Cardiac septum (tissue), 1 donor: Measurements from ENCODE around the gene P2RX5. TPM values are rescaled to one million over a fixed set of nuclear protein-coding genes. Genes with fewer than 3 reads are reported as not detected.
A peak's percentile ranks its signal among the peaks of the same experiment; 100 is the strongest.
"Not testable (repeated sequence)": the region's sequence is repeated elsewhere in the genome, so short reads cannot be mapped to it uniquely, and the experiment has no call there.

Experiments
- DNase-seq: peaks from one replicate; pipeline ENCODE4 v3.0.0-alpha.2; 2020; ENCODE audit warnings: low spot score
- intact Hi-C: fragments of 100-400 bp; cut with DNase I; formaldehyde crosslinking; loops from one replicate; pipeline ENCODE4 v1.14.0; 2022
- long read RNA-seq: library from polyadenylated mRNA; unstranded; transcript quantifications from one replicate; pipeline ENCODE4 v2.0.0, GENCODE V29; 2021
- total RNA-seq: library from RNA; stranded (reverse); fragmentation: NEBNext Ultra II Directional; extraction: Animal tissue kit (Norgen Biotek cat#: 25700); gene quantifications from one replicate; pipeline ENCODE4 v1.2.1, GENCODE V29; 2021
- donor health status: DM: no; HTN: no; CAD: no.

P2RX5 gene, protein sequence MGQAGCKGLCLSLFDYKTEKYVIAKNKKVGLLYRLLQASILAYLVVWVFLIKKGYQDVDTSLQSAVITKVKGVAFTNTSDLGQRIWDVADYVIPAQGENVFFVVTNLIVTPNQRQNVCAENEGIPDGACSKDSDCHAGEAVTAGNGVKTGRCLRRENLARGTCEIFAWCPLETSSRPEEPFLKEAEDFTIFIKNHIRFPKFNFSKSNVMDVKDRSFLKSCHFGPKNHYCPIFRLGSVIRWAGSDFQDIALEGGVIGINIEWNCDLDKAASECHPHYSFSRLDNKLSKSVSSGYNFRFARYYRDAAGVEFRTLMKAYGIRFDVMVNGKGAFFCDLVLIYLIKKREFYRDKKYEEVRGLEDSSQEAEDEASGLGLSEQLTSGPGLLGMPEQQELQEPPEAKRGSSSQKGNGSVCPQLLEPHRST
- total RNA-seq = 37.9 TPM
- long read RNA-seq, transcript P2RX5-203 (12 exons, 1,998 nt) = minor isoform, 13 of 57 reads
- long read RNA-seq, transcript P2RX5-202 (11 exons, 2,031 nt) = minor isoform, 6 of 57 reads
- long read RNA-seq, transcript P2RX5-201 (12 exons, 2,309 nt) = major isoform, 23 of 57 reads
- long read RNA-seq, partial matches to known transcripts = 6 of 57 reads
- long read RNA-seq, other reads (novel, unspliced or antisense) = 4 of 57 reads

DNA sequence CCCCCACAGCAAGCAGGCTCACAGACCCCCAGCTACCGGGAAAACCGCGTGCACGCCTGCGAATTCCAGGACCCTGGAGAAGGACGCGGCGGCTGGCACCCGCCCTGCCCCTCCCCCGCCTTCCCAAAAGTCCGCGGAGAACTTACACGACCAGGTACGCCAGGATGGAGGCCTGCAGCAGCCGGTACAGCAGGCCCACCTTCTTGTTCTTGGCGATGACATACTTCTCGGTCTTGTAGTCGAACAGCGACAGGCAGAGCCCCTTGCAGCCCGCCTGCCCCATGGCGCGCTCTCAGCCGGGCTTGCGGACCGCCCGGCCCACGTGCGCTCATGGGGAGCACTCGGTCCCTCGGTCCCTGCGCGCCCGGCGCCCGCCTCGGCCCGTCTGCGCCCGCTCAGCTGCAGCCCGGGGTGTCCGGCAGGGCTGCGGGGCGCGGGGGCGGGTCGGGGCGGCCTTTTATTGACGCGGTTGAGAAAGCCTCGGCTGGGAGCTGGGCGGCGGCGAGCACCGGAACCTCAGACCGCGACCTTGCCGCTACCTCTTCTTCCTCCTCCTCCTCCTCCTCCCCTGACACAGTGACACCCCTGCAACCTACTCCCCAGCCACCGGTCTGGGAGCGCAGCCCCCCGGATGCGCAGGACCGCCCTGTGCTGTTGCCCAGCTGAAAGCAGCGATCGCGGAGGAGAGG is at the start of gene P2RX5:
Gene P2RX5, minus strand, starts transcription at position 433 of the 689 bp plus-strand sequence. Its CDS starts 150 bp downstream, at position 283.
- no peak for DNase-seq
- intact Hi-C loops = no loop called here

DNA sequence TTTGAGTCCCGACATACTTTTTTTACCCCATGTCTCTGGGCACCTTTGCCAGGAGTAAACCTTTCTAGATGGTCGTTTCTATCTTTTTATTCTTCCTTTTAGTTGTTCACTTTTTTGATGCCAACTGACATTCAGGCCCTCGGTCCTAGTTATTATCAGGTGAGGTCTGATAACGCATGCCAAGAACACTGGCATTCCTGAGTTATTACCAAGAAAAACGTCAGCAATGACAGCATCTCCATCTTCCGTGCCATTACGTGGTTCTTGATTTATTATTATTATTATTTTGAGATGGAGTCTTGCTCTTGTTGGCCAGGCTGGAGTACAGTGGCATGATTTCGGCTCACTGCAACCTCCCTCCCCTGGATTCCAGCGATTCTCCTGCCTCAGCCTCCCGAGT is 49.1 kb upstream of the P2RX5 start:
- no peak for DNase-seq
- intact Hi-C loops = no loop called here

DNA sequence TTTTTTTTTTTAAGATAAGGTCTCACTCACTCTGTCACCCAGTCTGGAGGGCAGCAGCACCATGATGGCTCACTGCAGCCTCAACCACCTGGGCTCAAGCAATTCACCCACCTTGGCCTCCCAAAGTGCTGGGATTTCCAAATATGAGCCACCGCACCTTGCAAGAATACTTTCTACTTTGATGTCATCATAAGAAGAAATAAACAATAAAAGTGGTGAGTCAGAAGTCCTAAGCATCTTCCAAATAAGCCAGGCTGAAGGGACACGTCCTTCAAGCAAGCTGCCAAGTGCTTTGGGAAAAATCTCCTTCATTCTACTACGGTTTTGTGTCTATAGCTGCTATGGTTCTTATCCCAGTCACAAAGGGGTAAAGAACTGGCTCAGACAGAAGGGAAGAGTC is 48.1 kb upstream of the P2RX5 start:
- DNase-seq = no peak
- intact Hi-C loops = no loop called here

DNA sequence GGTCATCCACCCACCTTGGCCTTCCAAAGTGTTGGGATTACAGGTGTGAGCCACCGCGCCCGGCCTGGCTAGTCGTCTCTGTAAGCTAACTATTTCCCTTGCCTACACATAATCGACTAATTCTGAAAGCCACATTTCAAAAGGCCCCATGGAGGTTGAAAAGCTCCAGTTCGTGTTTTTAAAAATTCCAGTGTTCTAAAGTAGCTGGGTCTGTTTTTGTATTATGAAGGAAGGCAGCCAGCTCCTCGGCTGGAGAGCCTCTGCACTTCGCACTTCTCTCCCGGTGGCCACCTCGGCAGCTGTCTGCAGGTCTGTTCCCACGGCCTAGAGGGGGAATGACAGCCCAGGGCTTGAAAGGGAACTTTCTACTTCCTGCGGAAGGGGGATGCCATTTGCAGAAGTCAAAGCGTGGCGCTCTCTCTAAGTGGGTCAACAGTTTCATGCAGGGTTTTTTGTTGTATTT is 44.7 kb upstream of the P2RX5 start:
- intact Hi-C loops = no loop called here
- DNase-seq = no peak

DNA sequence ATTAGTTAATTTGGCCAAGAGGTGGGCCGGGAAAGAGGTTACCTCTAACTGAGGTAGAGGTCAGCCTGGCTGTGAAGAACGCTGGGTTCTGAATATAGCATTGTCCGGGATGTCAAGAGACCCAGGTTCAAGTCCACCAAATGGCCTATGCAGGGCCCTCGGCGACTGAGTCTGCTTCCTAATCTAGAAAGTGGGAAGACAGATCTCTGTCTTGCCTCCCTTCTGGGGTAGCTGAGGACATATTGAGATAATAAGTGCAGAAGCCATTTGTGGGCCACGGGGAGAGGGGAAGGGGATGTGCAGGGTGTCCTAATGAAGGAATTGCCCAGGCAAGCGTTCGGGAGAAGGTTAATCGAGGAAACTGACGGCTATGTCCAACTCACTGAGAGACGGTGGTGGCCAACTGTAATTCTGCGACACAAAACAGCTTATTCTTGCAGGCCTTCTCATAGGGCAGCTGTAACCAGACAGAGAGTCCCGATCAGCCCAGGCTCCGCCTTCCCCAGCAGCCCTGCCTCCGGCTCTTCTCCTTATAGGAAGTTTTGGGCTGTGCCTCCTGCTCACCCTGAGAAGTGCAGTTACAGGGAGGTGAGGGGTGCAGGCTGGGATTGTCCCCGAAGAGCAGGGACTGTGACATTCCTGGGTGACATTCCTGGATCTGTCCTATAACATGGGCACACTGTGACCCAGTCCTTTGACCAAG is 43.6 kb upstream of the P2RX5 start:
- intact Hi-C loops = loop anchor here (5.0 kb wide), 1 partner anchor 108 kb away; the partner anchor contains the start of gene NCBP3
- no peak for DNase-seq

DNA sequence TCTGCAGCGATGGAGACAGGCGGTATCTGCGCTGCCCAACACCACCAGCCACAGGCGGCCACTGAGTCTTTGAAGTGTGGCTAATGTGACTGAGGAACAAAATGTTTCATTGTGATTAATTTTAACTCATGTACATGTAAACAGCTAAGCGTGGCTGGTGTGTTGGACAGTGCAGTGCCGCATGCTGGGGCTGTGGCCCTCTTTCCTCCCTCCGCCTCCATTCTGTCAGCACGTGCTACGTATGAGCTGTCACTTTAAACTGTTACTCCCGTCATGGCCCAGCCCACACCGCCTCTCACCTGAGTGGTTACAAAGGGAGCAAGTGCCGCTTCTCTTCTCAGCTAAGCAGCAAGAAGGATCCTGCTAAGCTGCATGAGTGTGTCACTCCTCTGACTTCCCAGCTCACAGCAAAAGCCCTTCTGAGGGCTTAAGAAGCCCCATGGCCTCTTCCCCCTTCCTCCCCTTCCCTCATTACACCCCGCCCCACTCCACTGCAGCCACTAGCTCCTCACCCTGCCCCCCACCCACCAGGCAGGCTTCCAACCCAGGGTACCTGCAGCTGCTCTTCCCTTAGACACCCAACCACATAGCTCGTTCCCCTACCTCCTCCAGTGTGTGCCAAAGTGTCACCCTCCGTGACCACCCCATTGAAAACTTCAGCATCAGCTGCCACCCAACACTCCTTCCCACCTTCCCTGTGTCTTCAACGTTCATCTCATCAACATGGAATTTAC is 42.8 kb upstream of the P2RX5 start:
- intact Hi-C loops = loop anchor here (5.0 kb wide), 1 partner anchor 109 kb away; the partner anchor contains the start of gene NCBP3
- DNase-seq = no peak

DNA sequence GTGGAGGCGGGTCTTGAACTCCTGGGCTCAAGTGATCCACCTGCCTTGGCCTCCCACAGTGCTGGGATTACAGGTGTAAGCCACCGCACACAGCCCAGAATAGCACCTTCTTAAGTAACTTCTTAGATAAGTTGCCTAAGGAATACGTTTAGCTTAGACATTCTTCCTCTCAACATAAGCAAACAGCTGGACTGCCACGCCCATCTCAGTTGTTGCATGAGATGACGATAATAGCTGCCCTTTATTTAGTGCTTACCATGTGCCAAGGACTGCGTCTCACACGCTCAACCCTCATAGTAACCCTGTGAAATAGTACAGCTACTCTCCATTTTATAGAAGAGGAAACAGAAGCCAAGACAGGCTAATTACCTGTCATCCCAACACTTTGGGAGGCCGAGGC is 39.6 kb upstream of the P2RX5 start:
- intact Hi-C loops = loop anchor here (5.0 kb wide), 1 partner anchor 112 kb away; the partner anchor contains the start of gene NCBP3
- DNase-seq = no peak

DNA sequence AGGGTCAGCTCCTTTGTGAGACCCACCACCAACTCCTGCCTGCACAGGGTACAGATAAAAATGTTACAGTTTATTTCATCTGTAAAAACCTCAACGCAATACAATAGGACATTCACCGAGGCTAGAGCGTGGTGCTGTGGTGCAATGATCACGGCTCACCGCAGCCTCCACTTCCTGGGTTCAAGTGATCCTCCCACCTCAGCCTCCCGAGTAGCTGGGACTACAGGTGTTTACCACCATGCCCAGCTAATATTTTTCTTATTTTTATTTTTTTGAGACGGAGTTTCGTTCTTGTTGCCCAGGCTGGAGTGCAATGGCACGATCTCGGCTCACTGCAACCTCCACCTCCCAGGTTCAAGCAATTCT is 38.9 kb upstream of the P2RX5 start:
- intact Hi-C loops = loop anchor here (5.0 kb wide), 1 partner anchor 112 kb away; the partner anchor contains the start of gene NCBP3
- DNase-seq = not testable (repeated sequence)

DNA sequence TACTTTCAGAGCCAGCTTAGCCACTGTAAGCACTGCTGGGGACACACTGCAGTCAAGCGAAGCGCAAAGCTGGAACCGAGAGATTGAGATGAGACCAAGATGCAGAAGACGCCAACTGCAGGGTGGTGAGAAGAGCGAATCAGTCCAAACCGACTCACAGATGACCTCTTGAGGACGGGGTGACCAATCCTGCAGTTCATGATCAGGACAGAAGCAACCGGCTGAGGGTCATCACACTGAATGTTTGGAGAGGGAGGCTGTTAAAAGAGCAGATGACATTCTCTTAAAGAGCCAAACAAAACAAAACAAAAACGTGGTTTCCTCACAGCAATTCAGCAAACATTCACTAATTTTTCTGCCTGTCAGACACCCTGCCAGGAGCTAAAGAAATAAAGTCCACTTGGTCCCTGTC is 36.3 kb upstream of the P2RX5 start:
- intact Hi-C loops = no loop called here
- DNase-seq = no peak

DNA sequence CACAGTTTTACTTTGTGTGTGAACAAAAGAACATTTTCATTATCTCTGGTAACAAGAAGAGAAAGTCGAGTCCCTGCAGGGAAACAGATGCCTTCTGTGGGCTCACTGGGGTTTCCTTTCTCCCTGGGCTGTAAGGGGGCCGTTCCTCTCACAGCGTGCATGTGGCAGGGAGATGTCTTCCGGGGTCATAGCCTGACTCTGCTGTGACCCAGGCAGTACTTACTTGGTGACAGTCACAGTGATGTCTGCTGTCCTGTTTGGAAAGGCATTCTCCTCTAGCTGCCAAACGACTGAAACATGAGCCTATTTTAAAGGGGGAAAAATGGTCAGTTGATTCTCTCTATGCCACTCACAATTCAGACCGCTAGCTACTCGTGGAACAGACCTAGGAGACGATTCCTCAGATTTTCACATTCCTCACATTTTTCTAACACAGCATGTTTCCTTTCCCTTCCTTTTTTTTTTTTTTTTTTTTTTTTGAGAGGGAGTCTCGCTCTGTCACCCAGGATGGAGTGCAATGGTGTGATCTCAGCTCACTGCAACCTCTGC is 35.0 kb upstream of the P2RX5 start:
- no peak for DNase-seq
- intact Hi-C loops = no loop called here

DNA sequence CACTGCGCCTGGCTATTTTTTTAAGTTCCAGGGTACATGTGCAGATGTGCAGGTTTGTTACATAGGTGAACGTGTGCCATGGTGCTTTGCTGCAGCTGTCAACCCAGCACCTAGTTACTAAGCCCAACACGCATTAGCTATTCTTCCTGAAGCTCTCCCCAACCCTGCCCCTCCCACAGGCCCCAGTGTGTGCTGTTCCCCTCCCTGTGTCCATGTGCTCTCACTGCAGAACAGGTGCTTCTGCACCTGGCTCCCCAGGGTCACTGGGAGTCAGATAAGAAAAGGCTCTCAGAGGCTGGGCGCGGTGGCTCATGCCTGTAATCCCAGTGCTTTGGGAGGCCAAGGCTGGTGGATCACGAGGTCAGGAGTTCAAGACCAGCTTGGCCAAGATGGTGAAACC is 33.9 kb upstream of the P2RX5 start:
- no peak for DNase-seq
- intact Hi-C loops = no loop called here

DNA sequence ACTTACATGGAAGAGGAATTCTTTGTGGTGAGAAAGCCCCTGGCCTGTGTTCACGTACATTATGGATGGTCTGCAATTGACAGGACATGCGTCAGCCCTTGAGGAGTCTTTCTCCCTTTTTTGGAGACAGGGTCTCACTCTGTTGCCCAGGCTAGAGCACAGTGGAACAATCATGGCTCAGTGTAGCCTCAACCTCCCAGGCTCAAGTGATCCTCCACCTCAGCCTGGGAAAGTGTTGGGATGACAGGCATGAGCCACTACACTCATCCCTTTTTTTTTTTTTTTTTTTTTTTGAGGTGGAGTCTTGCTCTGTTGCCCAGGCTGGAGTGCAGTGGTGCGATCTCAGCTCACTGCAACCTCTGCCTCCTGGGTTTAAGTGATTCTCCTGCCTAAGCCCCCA is 32.1 kb upstream of the P2RX5 start:
- DNase-seq, intact Hi-C loops: not testable (repeated sequence)

DNA sequence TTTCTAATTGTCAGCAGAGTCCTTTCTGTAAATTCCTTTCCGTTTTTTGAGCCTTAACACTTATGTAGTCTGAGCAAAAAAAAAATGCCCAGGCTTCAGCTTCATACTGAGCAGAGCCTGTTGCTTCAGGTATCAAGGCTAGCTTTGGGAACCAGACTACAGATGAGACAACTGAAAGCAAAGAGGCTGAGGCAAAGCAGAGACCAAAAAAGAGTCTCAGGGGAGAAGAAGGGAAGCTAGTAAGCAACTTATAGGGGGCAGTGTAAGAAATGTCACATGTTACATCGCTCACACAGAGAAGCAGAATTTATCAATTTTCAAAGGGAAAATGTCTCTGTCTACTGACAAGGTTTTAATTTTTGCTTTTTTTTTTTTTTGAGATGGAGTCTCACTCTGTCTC is 31.1 kb upstream of the P2RX5 start:
- no peak for DNase-seq
- intact Hi-C loops = no loop called here

DNA sequence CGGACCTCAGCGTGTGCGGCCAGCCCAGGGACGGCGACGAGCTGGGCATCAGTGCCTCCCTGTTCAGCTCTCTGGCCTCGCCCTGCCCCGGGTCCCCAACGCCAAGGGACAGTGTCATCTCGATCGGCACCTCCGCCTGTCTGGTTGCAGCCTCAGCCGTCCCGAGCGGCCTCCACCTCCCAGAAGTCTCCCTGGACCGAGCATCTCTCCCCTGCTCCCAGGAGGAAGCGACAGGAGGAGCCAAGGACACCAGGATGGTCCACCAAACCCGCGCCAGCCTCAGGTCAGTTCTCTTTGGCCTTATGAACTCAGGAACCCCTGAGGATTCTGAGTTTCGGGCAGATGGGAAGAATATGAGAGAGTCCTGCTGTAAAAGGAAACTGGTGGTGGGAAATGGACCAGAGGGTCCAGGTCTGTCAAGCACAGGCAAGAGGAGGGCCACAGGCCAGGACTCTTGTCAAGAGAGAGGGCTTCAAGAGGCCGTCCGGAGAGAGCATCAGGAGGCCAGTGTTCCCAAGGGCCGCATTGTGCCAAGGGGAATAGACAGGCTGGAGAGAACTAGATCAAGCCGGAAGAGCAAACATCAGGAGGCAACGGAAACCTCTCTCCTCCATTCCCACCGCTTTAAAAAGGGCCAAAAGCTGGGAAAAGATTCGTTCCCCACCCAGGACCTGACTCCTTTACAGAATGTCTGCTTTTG is 28.6 kb upstream of the P2RX5 start:
- no peak for DNase-seq
- intact Hi-C loops = no loop called here

DNA sequence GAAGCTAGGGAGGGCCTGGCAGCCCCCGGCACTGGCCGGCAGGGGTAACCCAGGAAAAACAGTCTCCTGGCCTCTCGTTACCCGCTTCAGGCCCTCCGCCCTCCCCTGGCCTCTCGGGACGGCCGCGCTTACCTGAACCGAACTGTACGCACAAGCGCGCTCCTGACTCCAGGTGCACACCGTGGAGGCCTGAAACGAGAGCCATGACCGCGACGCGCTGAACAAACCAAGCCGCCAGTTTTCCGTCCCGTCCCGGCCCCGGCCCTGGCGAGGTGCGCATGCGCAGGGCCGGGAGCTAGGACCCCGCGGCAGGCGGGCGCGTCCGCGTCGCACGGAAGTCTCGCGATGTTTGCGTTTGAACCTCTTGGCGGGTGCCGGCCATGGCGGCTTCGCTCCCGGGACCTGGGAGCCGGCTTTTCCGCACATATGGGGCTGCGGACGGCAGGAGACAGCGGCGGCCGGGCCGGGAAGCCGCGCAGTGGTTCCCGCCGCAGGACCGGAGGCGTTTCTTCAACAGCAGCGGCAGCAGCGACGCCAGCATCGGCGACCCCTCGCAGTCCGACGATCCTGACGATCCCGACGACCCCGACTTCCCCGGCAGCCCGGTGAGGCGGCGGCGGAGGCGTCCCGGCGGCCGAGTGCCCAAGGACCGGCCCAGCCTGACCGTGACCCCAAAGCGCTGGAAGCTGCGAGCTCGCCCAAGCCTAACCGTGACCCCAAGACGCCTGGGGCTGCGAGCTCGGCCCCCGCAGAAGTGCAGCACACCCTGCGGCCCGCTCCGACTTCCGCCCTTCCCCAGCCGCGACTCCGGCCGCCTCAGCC is 27.8 kb upstream of the P2RX5 start, which contains the start of gene HASPIN:
Gene HASPIN, plus strand, starts transcription at position 348 of the 822 bp plus-strand sequence. Its CDS starts 33 bp downstream, at position 381.
- peak; percentile 96 for DNase-seq
- intact Hi-C loops = no loop called here

DNA sequence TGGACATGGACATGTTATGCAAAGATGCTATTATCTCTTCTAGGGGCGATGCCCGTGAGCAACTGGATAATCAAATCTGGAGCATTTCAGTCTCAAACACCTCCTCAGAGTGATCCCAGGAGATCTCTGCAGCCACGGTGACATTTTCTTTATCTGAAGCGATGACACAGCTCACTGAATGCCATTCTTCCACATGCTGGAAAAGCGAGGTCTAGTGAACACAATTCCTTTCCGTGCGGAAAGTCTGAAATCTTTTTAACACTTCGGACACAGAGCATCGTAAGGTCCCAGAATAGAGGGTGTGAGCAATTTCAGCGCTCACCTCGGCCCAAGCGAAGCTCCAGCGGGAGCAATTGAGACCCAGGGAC is 27.2 kb upstream of the P2RX5 start:
- intact Hi-C loops = no loop called here

DNA sequence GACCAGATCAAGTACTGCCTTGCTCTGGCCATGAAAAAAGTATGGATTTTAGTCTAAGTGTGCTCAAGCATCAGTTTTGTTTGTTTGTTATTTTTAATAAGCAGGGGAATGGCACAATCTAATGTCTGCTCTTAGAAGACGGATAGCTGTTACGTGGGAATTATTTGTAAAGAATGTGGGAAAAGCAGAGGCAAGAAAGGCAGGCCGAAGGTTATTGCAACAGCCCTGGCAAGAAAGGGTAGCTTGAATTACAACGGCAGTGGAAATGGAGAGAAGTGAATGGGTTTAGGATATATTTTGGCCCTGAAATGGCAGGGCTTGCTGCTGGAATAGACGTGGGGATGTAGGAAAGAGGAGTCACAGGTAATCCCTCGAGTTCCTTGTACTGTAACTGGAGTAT is 26.8 kb upstream of the P2RX5 start:
- DNase-seq = no peak
- intact Hi-C loops = no loop called here

More for the DNA sequence above, 27.2 kb upstream of the P2RX5 start:
- DNase-seq = no peak
